HEK293 (cell line): ENCODE results near the gene CD37.

Source experiments
- CTCF ChIP-seq: fragments of 450-650 bp; formaldehyde crosslinking; IDR thresholded peaks from 2 replicates; pipeline ENCODE4 v1.5.1; 2016; ENCODE audit warnings: missing biosample characterization, missing genetic modification characterization
- ZNF302 ChIP-seq: fragments of 450-650 bp; formaldehyde crosslinking; IDR thresholded peaks from 2 replicates; pipeline ENCODE4 v1.5.1; 2016; ENCODE audit warnings: missing biosample characterization, missing genetic modification characterization, low read depth

GRCh38 chr19:49301866-49302252 is 33.3 kb upstream of the CD37 start:
- no peak for TF ChIP-seq CTCF
- TF ChIP-seq ZNF302 (tag by site-specific recombination): no peak
